CD14-positive monocyte (primary cell): Measurements from ENCODE around the gene NRIP2. TPM values are rescaled to one million over a fixed set of nuclear protein-coding genes. Genes with fewer than 3 reads are reported as not detected.

Source experiments
- DNase-seq, 3 donors: peaks; one replicate each; pipeline ENCODE4 v3.0.0-alpha.2; 2011 to 2022
- H2AFZ ChIP-seq: 2 replicates; pipeline ENCODE4 v1.6.0; 2012; ENCODE audit warnings: mild to moderate bottlenecking, low read depth, low read length, inconsistent platforms; ENCODE audit not compliant: insufficient read depth, poor library complexity, severe bottlenecking
- H3K27ac ChIP-seq, 2 donors: 1 replicate in 1 of 2; 2 replicates in 1 of 2; pipeline ENCODE4 v1.5.1; 2012 to 2013; ENCODE audit warnings: low read length in 2 of 2, control low read depth in 1 of 2, inconsistent platforms in 1 of 2, low read depth in 1 of 2, mild to moderate bottlenecking in 1 of 2
- H3K27me3 ChIP-seq, 2 donors: one replicate each; pipeline versions ENCODE4 v1.6.0 to v1.6.1; 2011 to 2013; ENCODE audit warnings: low read length in 2 of 2; ENCODE audit not compliant: control insufficient read depth in 2 of 2, insufficient read depth in 2 of 2
- H3K36me3 ChIP-seq, 2 donors: replicated peaks in 1 of 2; 1 replicate in 1 of 2; 2 replicates in 1 of 2; pipeline versions ENCODE4 v1.5.1 to v1.6.1; 2012 to 2013; ENCODE audit warnings: low read length in 2 of 2, control low read depth in 1 of 2, inconsistent platforms in 1 of 2, mild to moderate bottlenecking in 1 of 2; ENCODE audit not compliant: insufficient read depth in 2 of 2, control insufficient read depth in 1 of 2
- H3K4me1 ChIP-seq, 2 donors: 1 replicate in 1 of 2; 2 replicates in 1 of 2; pipeline versions ENCODE4 v1.5.1 to v1.6.1; 2012 to 2013; ENCODE audit warnings: low read length in 2 of 2, control low read depth in 1 of 2, inconsistent platforms in 1 of 2, mild to moderate bottlenecking in 1 of 2, moderate library complexity in 1 of 2; ENCODE audit not compliant: insufficient read depth in 2 of 2, control insufficient read depth in 1 of 2
- H3K4me2 ChIP-seq: replicated peaks from 2 replicates; pipeline ENCODE3; 2012; ENCODE audit warnings: low read length, moderate library complexity, mild to moderate bottlenecking; ENCODE audit not compliant: poor library complexity, severe bottlenecking; ENCODE audit errors: extremely low read depth
- H3K4me3 ChIP-seq, 3 experiments: fragments of 200-600 bp in 1 of 3; sonication (generic) in 1 of 3; replicated peaks in 1 of 3; 1 replicate in 2 of 3; 2 replicates in 1 of 3; pipeline ENCODE4 v1.5.1; 2011 to 2013; ENCODE audit warnings: low read length in 3 of 3, mild to moderate bottlenecking in 3 of 3, control low read depth in 2 of 3, low read depth in 2 of 3, inconsistent platforms in 1 of 3, moderate library complexity in 1 of 3
- H3K79me2 ChIP-seq: 2 replicates; pipeline ENCODE4 v1.6.0; 2012; ENCODE audit warnings: mild to moderate bottlenecking, control low read depth, inconsistent platforms, low read length, moderate library complexity; ENCODE audit not compliant: insufficient read depth
- H3K9ac ChIP-seq: 2 replicates; pipeline ENCODE4 v1.6.0; 2017; ENCODE audit warnings: low read length, mild to moderate bottlenecking; ENCODE audit not compliant: insufficient read depth, poor library complexity, severe bottlenecking
- H3K9me3 ChIP-seq, 2 donors: replicated peaks in 1 of 2; 1 replicate in 1 of 2; 2 replicates in 1 of 2; pipeline versions ENCODE4 v1.5.1 to v1.6.1; 2012 to 2013; ENCODE audit warnings: low read length in 2 of 2, control low read depth in 1 of 2; ENCODE audit not compliant: control insufficient read depth in 1 of 2, insufficient read depth in 1 of 2
- H4K20me1 ChIP-seq: 2 replicates; pipeline ENCODE4 v1.6.0; 2012; ENCODE audit warnings: mild to moderate bottlenecking, low read length, control low read depth, moderate library complexity; ENCODE audit not compliant: insufficient read depth
- H3K27ac Mint-ChIP-seq, 7 donors: one replicate each; pipeline ENCODE4 v1.8.0; 2020; ENCODE audit warnings: mild to moderate bottlenecking in 7 of 7, mixed read lengths in 7 of 7, moderate library complexity in 6 of 7, inconsistent platforms in 2 of 7
- H3K27me3 Mint-ChIP-seq, 3 donors: one replicate each; pipeline ENCODE4 v1.8.0; 2021 to 2022; ENCODE audit warnings: low read depth in 3 of 3, mild to moderate bottlenecking in 3 of 3, mixed read lengths in 3 of 3, moderate library complexity in 3 of 3, inconsistent platforms in 1 of 3
- H3K36me3 Mint-ChIP-seq, 2 donors: one replicate each; pipeline ENCODE4 v1.8.0; 2020; ENCODE audit warnings: mixed read lengths in 2 of 2, inconsistent platforms in 1 of 2, mild to moderate bottlenecking in 1 of 2
- H3K4me1 Mint-ChIP-seq: one replicate; pipeline ENCODE4 v1.8.0; 2020; ENCODE audit warnings: mild to moderate bottlenecking, mixed read lengths
- H3K4me3 Mint-ChIP-seq, 2 donors: one replicate each; pipeline ENCODE4 v1.8.0; 2020; ENCODE audit warnings: mild to moderate bottlenecking in 2 of 2, mixed read lengths in 2 of 2, moderate library complexity in 1 of 2
- H3K9me3 Mint-ChIP-seq, 7 donors: one replicate each; pipeline ENCODE4 v1.8.0; 2020 to 2022; ENCODE audit warnings: mixed read lengths in 7 of 7, mild to moderate bottlenecking in 6 of 7, moderate library complexity in 6 of 7, inconsistent platforms in 2 of 7
- CTCF ChIP-seq: fragments of 200-600 bp; IDR thresholded peaks from one replicate; pipeline ENCODE4 v1.8.0; 2022; ENCODE audit warnings: antibody characterized with exemption, mild to moderate bottlenecking
- WGBS: methylation state at CpG from one replicate; pipeline ENCODE4 v1.1.5; 2013; ENCODE audit warnings: missing lambda C conversion rate; ENCODE audit not compliant: insufficient coverage; 5-methylcytosine and 5-hydroxymethylcytosine counted together
- intact Hi-C, 2 donors: fragments of 100-400 bp; cut with micrococcal nuclease; formaldehyde crosslinking; loops; one replicate each; pipeline versions ENCODE4 v1.15.0 to v1.15.1; 2023
- polyA plus RNA-seq, 3 donors: library from polyadenylated mRNA; depleted of rRNA in 1 of 3; unstranded in 2 of 3; stranded (reverse) in 1 of 3; fragments of 300-500 nt in 2 of 3; fragments of >200 nt in 1 of 3; fragmentation: Illumina TruSeq in 2 of 3; gene quantifications; 1 replicate in 2 of 3; 2 replicates in 1 of 3; pipeline ENCODE4 v1.2.3, GENCODE V29; 2012 to 2021

The NRIP2 gene
- polyA plus RNA-seq, 3 donors: 0.19 to 0.24 TPM; not detected in 1

DNA sequence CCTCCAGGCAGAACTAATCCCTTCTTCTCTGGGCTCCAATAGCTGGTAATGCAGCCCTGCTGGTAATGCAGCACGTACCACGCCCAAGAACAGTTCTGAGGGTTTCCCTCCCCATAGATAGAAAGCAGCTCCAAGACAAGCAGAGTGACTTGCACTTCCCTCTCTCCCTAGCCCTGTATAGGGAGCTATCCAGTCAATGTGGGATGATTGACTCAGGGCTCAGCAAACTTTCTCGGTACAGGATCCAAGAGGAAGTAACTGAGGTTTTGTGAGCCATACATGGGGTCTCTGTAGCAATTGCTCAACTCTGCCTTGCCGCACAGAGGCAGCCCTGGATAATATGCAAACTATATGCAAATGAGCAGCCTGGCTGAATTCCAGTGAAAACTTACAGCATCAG, 55.6 kb downstream of the NRIP2 start:
- TF ChIP-seq CTCF: no peak
- H3K27me3 ChIP-seq: peaks cover 0 to 8% of the 10 kb centered on the region in 2 donors
- Mint-ChIP-seq H3K4me3 (no peak overlapping the region), H3K27me3 (peaks cover 7 to 19% (median 14%) of the 10 kb centered on the region in 3 donors), H3K27ac (peak overlapping the region in 1 of 7 donors; percentile 51), H3K9me3 (peaks cover 0 to 2% (median 0%) of the 10 kb centered on the region in 7 donors), H3K4me1 (peaks cover 14% of the 10 kb centered on the region), H3K36me3 (no peaks in the 10 kb centered on the region)
- H3K9ac ChIP-seq: no peak overlapping the region
- no peaks in the 10 kb centered on the region for H3K36me3 ChIP-seq
- peak in 1 of 3 donors; percentile 21 for DNase-seq
- peaks cover 5 to 6% of the 10 kb centered on the region in 2 donors for H3K4me1 ChIP-seq
- H3K4me3 ChIP-seq: no peak overlapping the region
- H2AFZ ChIP-seq: no peak overlapping the region
- H3K9me3 ChIP-seq: no peaks in the 10 kb centered on the region
- H3K79me2 ChIP-seq: no peaks in the 10 kb centered on the region
- 0% methylated on average over 1 of the region's 4 CpGs for WGBS
- H3K4me2 ChIP-seq: no peak overlapping the region
- intact Hi-C loops: no loop called here
- no peaks in the 10 kb centered on the region for H4K20me1 ChIP-seq
- H3K27ac ChIP-seq: no peak overlapping the region

DNA sequence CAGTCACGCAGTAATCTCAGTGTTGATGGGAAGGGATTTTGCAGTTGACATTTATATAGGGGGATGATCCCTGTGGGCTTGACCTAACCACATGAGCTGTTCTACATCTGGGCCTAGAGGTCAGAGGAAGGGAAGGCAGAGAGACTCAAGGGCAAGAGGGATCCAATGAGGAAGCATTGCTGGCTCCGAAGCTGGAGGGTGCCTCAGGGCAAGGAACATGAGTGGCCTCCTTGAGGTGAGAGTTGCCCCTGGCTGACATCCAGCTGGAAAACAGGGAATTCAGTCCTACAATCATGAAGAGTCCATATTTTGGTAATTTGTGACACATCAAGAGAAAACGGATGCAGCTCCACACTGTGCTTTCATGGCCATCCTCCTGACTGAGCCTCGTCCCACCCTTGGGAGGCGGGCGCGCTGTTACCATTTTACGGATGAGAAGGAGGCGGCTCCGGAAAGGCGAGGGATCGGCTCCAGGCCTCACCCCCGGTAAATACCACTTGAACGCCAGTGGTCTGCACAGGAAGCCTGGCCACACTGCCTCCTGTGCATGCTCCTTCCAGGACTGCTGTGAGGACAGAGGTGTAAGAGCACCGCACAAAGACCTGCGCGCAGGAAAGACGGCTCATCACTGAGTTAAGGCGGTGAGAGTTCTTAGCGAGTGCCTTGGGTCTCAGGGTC, 58.6 kb downstream of the NRIP2 start:
- Histone ChIP-seq H3K4me1 (no peaks in the 10 kb centered on the region), H3K79me2 (no peaks in the 10 kb centered on the region), H2AFZ (no peak overlapping the region), H3K27ac (no peak overlapping the region), H3K4me3 (no peak overlapping the region), H3K36me3 (no peaks in the 10 kb centered on the region), H3K4me2 (no peak overlapping the region), H3K27me3 (no peaks in the 10 kb centered on the region), H3K9ac (no peak overlapping the region), H4K20me1 (no peaks in the 10 kb centered on the region), H3K9me3 (no peaks in the 10 kb centered on the region)
- Mint-ChIP-seq H3K4me3 (no peak overlapping the region), H3K9me3 (no peaks in the 10 kb centered on the region), H3K27me3 (peaks cover 2 to 4% (median 2%) of the 10 kb centered on the region in 3 donors), H3K36me3 (no peaks in the 10 kb centered on the region), H3K27ac (no peak overlapping the region), H3K4me1 (peaks cover 5% of the 10 kb centered on the region)
- no peak for TF ChIP-seq CTCF
- intact Hi-C loops: no loop called here
- 97% methylated on average over 17 of the region's 20 CpGs for WGBS
- no peak for DNase-seq
